ENCODE data around the gene TMEM165.

The TMEM165 gene

DNA sequence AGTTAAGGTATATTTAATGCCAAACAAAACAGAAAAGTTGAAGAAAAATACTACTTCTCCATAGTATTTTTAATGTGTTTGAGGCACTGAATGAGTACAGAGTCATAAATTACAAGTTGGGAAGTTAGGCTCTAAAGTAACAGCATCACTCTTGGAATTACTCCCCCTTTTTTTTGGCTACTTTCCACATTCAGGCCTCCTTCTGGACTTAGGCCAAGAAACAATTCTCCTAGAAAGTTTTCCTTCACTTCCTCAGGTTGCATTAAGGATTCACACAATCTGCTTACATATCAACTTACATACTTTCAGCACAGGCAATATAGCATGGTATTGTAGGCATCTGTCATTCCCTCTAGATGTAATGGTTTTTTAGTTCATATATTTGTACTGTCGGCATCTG is 52.1 kb downstream of the TMEM165 start:
- peaks cover 79% of the 10 kb centered on the region for H3K36me3 ChIP-seq (ENCODE audit: low read depth)
- H3K4me3 ChIP-seq (ENCODE audit: severe bottlenecking), result no peak overlapping the region
- DNase-seq (ENCODE audit: low spot score) (no peak), ATAC-seq (ENCODE audit: low read depth) (no peak)
- H3K27me3 ChIP-seq (ENCODE audit: insufficient read depth, poor library complexity, severe bottlenecking), result no peaks in the 10 kb centered on the region
- no peak overlapping the region for H3K27ac ChIP-seq (ENCODE audit: poor library complexity, severe bottlenecking)
- TF ChIP-seq, protein P1, sequence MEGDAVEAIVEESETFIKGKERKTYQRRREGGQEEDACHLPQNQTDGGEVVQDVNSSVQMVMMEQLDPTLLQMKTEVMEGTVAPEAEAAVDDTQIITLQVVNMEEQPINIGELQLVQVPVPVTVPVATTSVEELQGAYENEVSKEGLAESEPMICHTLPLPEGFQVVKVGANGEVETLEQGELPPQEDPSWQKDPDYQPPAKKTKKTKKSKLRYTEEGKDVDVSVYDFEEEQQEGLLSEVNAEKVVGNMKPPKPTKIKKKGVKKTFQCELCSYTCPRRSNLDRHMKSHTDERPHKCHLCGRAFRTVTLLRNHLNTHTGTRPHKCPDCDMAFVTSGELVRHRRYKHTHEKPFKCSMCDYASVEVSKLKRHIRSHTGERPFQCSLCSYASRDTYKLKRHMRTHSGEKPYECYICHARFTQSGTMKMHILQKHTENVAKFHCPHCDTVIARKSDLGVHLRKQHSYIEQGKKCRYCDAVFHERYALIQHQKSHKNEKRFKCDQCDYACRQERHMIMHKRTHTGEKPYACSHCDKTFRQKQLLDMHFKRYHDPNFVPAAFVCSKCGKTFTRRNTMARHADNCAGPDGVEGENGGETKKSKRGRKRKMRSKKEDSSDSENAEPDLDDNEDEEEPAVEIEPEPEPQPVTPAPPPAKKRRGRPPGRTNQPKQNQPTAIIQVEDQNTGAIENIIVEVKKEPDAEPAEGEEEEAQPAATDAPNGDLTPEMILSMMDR (IDR thresholded peaks at IDR 0.05; ENCODE audit: poor library complexity, severe bottlenecking), result no peak
- no peaks in the 10 kb centered on the region for H3K9me3 ChIP-seq (ENCODE audit: severe bottlenecking)
- peaks cover 4% of the 10 kb centered on the region for H3K4me1 ChIP-seq (ENCODE audit: insufficient read depth, poor library complexity, severe bottlenecking)

DNA sequence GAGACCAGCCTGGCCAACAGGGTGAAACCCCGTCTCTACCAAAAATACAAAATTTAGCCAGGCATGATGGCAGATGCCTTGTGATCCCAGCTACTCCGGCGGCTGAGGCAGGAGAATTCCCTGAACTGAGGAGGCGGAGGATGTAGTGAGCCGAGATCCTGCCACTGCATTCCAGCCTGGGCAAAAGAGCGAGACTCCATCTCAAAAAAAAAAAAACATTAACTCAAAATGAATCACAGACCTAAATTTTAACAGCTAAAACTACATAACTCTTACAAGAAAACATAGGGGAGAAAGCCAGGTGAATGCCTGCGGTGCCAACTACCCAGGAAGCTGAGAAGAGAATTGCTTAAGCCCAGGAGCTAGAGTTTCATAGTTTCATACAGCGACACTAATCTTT is 54.8 kb downstream of the TMEM165 start:
- H3K4me3 ChIP-seq (ENCODE audit: severe bottlenecking), result no peak overlapping the region
- H3K27ac ChIP-seq (ENCODE audit: poor library complexity, severe bottlenecking), result no peak overlapping the region
- ATAC-seq (ENCODE audit: low read depth) (no peak), DNase-seq (ENCODE audit: low spot score) (no peak)
- H3K4me1 ChIP-seq (ENCODE audit: insufficient read depth, poor library complexity, severe bottlenecking), result peaks cover 4% of the 10 kb centered on the region
- H3K36me3 ChIP-seq (ENCODE audit: low read depth), result peaks cover 80% of the 10 kb centered on the region
- H3K27me3 ChIP-seq (ENCODE audit: insufficient read depth, poor library complexity, severe bottlenecking), result no peaks in the 10 kb centered on the region
- TF ChIP-seq, protein P1 (IDR thresholded peaks at IDR 0.05; ENCODE audit: poor library complexity, severe bottlenecking), result no peak
- H3K9me3 ChIP-seq (ENCODE audit: severe bottlenecking), result no peaks in the 10 kb centered on the region

- Histone ChIP-seq H3K4me3 (ENCODE audit: severe bottlenecking) (no peak overlapping the region), H3K9me3 (ENCODE audit: severe bottlenecking) (no peaks in the 10 kb centered on the region), H3K27ac (ENCODE audit: poor library complexity, severe bottlenecking) (peak overlapping the region; percentile 49), H3K36me3 (ENCODE audit: low read depth) (peaks cover 46% of the 10 kb centered on the region), H3K4me1 (ENCODE audit: insufficient read depth, poor library complexity, severe bottlenecking) (peaks cover 10% of the 10 kb centered on the region), H3K27me3 (ENCODE audit: insufficient read depth, poor library complexity, severe bottlenecking) (no peaks in the 10 kb centered on the region)
- TF ChIP-seq, protein P1 (IDR thresholded peaks at IDR 0.05; ENCODE audit: poor library complexity, severe bottlenecking), result no peak
- peak; percentile 64; the same call in 2 of the 3 replicates for ATAC-seq (ENCODE audit: low read depth)
- no peak for DNase-seq (ENCODE audit: low spot score)
These were observed 62.4 kb downstream of the TMEM165 start for GRCh38 chr4:55458164-55458563.

- Histone ChIP-seq H3K27ac (ENCODE audit: poor library complexity, severe bottlenecking) (peak overlapping the region; percentile 49), H3K9me3 (ENCODE audit: severe bottlenecking) (no peaks in the 10 kb centered on the region), H3K4me3 (ENCODE audit: severe bottlenecking) (no peak overlapping the region), H3K36me3 (ENCODE audit: low read depth) (peaks cover 46% of the 10 kb centered on the region), H3K27me3 (ENCODE audit: insufficient read depth, poor library complexity, severe bottlenecking) (no peaks in the 10 kb centered on the region), H3K4me1 (ENCODE audit: insufficient read depth, poor library complexity, severe bottlenecking) (peaks cover 10% of the 10 kb centered on the region)
- ATAC-seq (ENCODE audit: low read depth) (peak; percentile 78), DNase-seq (ENCODE audit: low spot score) (no peak)
- TF ChIP-seq, protein P1 (IDR thresholded peaks at IDR 0.05; ENCODE audit: poor library complexity, severe bottlenecking), result no peak
These were observed 62.9 kb downstream of the TMEM165 start for GRCh38 chr4:55458611-55459010.

DNA sequence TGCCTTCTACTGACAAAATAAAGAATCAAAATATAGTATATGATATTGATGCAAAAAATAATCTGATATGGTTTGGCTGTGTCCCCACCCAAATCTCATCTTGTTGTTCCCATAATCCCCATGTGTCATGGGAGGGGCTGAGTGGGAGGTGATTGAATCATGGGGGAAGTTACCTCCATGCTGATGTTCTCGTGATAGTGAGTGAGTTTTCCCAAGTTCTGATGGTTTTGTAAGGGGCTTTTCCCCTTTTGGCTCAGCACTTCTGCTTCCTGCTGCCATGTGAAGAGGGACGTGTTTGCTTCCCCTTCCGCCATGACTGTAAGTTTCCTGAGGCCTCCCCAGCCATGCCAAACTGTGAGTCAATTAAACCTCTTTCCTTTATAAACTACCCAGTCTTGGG is 70.2 kb downstream of the TMEM165 start:
- peaks cover 69% of the 10 kb centered on the region for H3K36me3 ChIP-seq (ENCODE audit: low read depth)
- DNase-seq (ENCODE audit: low spot score), result no peak
- TF ChIP-seq, protein P1 (IDR thresholded peaks at IDR 0.05; ENCODE audit: poor library complexity, severe bottlenecking), result no peak

More for the DNA sequence above, 70.2 kb downstream of the TMEM165 start:
- Histone ChIP-seq H3K4me3 (ENCODE audit: severe bottlenecking) (no peak overlapping the region), H3K27me3 (ENCODE audit: insufficient read depth, poor library complexity, severe bottlenecking) (no peaks in the 10 kb centered on the region), H3K4me1 (ENCODE audit: insufficient read depth, poor library complexity, severe bottlenecking) (no peaks in the 10 kb centered on the region), H3K27ac (ENCODE audit: poor library complexity, severe bottlenecking) (no peak overlapping the region), H3K9me3 (ENCODE audit: severe bottlenecking) (no peaks in the 10 kb centered on the region)
- ATAC-seq (ENCODE audit: low read depth), result no peak
